Ovary (tissue), 9 donors: ENCODE results near the gene CDADC1. TPM values are rescaled to one million over a fixed set of nuclear protein-coding genes. Genes with fewer than 3 reads are reported as not detected.

ENCODE experiments used
- DNase-seq, 5 donors: peaks; one replicate each; pipeline ENCODE4 v3.0.0-alpha.2; 2019 to 2020
- H3K27ac ChIP-seq, 2 donors: fragments of 200-600 bp; one replicate each; pipeline versions ENCODE4 v1.5.1 to v1.8.0; 2019 to 2022
- H3K27me3 ChIP-seq: fragments of 200-600 bp; one replicate; pipeline ENCODE4 v1.8.0; 2022
- H3K36me3 ChIP-seq: fragments of 200-600 bp; sonication (generic); one replicate; pipeline ENCODE4 v1.5.1; 2019
- H3K4me1 ChIP-seq: one replicate; pipeline ENCODE4 v1.8.1; 2013; ENCODE audit warnings: mild to moderate bottlenecking, moderate library complexity; ENCODE audit not compliant: insufficient read depth
- H3K4me3 ChIP-seq: fragments of 200-600 bp; sonication (generic); one replicate; pipeline ENCODE4 v1.5.1; 2017
- H3K9me3 ChIP-seq, 2 donors: fragments of 200-600 bp in 1 of 2; sonication (generic) in 1 of 2; one replicate each; pipeline versions ENCODE4 v1.5.1 to v1.8.1; 2013 to 2019; ENCODE audit warnings: mild to moderate bottlenecking in 1 of 2, moderate library complexity in 1 of 2
- EP300 ChIP-seq: sonication (generic); formaldehyde crosslinking; IDR thresholded peaks from one replicate; pipeline ENCODE4 v1.6.1; 2017; ENCODE audit warnings: antibody characterized with exemption
- POLR2A ChIP-seq: fragments of 450-650 bp; IDR thresholded peaks from one replicate; pipeline ENCODE4 v1.6.1; 2017; ENCODE audit warnings: antibody characterized with exemption, mild to moderate bottlenecking, moderate library complexity
- WGBS, 3 donors: extraction: QIAGEN DNeasy Blood & Tissue Kit in 1 of 3; methylation state at CpG; one replicate each; pipeline versions ENCODE4 v1.1.5 to v1.1.7; 2013 to 2017; 5-methylcytosine and 5-hydroxymethylcytosine counted together
- intact Hi-C, 4 donors: fragments of 100-400 bp; cut with DNase I; formaldehyde crosslinking; loops; one replicate each; pipeline versions ENCODE4 v1.11.0 to v1.15.1; 2022 to 2023
- polyA plus RNA-seq, 2 donors: library from polyadenylated mRNA; stranded (reverse); fragments of 200-250 nt in 1 of 2; fragments of 350-450 nt in 1 of 2; fragmentation: Illumina TruSeq in 1 of 2; extraction: RNeasy Lipid Tissue Mini Kit (QIAGEN cat#74804) in 1 of 2; gene quantifications; one replicate each; pipeline ENCODE4 v1.2.3, GENCODE V29; 2013 to 2014
- total RNA-seq, 7 donors: library from RNA; depleted of rRNA in 2 of 7; stranded (reverse); fragments of >200 nt in 2 of 7; fragmentation: NEBNext Ultra II Directional in 3 of 7; extraction: Animal tissue kit (Norgen Biotek cat#: 25700) in 3 of 7; gene quantifications; one replicate each; pipeline versions ENCODE4 v1.1.0 to v1.2.4, GENCODE V29; 2016 to 2023
- TF ChIP-seq, protein P1 (sequence below), 3 donors: fragments of 450-650 bp in 2 of 3; fragments of 200-600 bp in 1 of 3; IDR thresholded peaks; one replicate each; pipeline versions ENCODE4 v1.5.1 to v1.8.0; 2016 to 2022; ENCODE audit warnings: antibody characterized with exemption in 3 of 3, mild to moderate bottlenecking in 1 of 3
- donor health status: DM: no; HTN: no; CAD: no; lungs with moderate emphysema.
- donor health status: DM: no; HTN: no; CAD: no.
- donor health status: Bipolar disorder and iron deficiency.
- donor health status: DM: yes; HTN: yes; CAD: no.
- donor health status: DM: no; HTN: no; CAD: no.
- donor health status: DM: yes; HTN: yes; CAD: no.

CDADC1 gene
- total and polyA plus RNA-seq, 9 donors: 7.5 to 17.9 (median 13.0) TPM

DNA sequence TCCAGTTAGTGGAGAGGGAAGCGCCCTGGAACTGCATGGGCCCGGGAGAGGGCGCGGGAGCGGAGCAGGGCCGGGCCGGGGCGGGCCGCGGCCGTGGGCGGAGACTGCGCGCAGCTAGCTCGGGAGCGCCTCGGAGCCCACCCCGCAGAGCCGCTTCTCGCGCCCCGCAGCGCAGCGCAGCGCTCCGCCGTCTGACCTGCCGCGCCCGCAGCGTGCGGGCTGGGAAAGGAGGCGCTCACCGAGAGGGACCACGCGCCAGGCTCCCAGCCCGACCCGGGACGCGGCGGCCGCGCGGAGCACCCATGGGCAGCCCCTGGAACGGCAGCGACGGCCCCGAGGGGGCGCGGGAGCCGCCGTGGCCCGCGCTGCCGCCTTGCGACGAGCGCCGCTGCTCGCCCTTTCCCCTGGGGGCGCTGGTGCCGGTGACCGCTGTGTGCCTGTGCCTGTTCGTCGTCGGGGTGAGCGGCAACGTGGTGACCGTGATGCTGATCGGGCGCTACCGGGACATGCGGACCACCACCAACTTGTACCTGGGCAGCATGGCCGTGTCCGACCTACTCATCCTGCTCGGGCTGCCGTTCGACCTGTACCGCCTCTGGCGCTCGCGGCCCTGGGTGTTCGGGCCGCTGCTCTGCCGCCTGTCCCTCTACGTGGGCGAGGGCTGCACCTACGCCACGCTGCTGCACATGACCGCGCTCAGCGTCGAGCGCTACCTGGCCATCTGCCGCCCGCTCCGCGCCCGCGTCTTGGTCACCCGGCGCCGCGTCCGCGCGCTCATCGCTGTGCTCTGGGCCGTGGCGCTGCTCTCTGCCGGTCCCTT, 27.5 kb upstream of the CDADC1 start, which contains the start of gene MLNR:
TSS of gene MLNR (plus strand) at position 303 of the 820 bp plus-strand sequence. CDS start at position 303, 0 bp downstream.
- no peaks in the 10 kb centered on the region for H3K27me3 ChIP-seq
- peak in 2 of 5 donors; percentile 33 to 49 for DNase-seq
- 1 to 3% (median 2%) methylated on average over 29 to 111 of the region's 111 CpGs for WGBS, 3 donors

DNA sequence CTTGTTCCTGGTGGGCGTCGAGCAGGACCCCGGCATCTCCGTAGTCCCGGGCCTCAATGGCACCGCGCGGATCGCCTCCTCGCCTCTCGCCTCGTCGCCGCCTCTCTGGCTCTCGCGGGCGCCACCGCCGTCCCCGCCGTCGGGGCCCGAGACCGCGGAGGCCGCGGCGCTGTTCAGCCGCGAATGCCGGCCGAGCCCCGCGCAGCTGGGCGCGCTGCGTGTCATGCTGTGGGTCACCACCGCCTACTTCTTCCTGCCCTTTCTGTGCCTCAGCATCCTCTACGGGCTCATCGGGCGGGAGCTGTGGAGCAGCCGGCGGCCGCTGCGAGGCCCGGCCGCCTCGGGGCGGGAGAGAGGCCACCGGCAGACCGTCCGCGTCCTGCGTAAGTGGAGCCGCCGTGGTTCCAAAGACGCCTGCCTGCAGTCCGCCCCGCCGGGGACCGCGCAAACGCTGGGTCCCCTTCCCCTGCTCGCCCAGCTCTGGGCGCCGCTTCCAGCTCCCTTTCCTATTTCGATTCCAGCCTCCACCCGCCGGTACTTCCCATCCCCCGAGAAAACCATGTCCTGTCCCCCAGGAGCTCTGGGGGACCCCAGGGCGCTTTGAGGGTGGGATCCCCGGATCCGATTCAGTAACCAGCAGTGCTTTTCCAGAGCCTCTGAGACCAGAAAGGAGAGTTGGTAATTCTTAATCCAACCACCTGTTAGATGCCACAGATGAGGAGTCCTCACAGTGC, 26.7 kb upstream of the CDADC1 start:
- H3K27ac ChIP-seq: no peak overlapping the region
- H3K27me3 ChIP-seq: no peaks in the 10 kb centered on the region
- H3K4me3 ChIP-seq: no peak overlapping the region
- TF ChIP-seq POLR2A: no peak
- TF ChIP-seq, protein P1, sequence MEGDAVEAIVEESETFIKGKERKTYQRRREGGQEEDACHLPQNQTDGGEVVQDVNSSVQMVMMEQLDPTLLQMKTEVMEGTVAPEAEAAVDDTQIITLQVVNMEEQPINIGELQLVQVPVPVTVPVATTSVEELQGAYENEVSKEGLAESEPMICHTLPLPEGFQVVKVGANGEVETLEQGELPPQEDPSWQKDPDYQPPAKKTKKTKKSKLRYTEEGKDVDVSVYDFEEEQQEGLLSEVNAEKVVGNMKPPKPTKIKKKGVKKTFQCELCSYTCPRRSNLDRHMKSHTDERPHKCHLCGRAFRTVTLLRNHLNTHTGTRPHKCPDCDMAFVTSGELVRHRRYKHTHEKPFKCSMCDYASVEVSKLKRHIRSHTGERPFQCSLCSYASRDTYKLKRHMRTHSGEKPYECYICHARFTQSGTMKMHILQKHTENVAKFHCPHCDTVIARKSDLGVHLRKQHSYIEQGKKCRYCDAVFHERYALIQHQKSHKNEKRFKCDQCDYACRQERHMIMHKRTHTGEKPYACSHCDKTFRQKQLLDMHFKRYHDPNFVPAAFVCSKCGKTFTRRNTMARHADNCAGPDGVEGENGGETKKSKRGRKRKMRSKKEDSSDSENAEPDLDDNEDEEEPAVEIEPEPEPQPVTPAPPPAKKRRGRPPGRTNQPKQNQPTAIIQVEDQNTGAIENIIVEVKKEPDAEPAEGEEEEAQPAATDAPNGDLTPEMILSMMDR (IDR thresholded peaks at IDR 0.05): no peak
- TF ChIP-seq EP300: no peak
- no peaks in the 10 kb centered on the region for H3K9me3 ChIP-seq
- intact Hi-C loops: no loop called here
- DNase-seq: no peak
- H3K4me1 ChIP-seq: peaks cover 2% of the 10 kb centered on the region
- H3K36me3 ChIP-seq: no peaks in the 10 kb centered on the region
- WGBS, 3 donors: 4 to 7% (median 5%) methylated on average over 69 to 73 of the region's 73 CpGs

More for the DNA sequence above, 27.5 kb upstream of the CDADC1 start, which contains the start of gene MLNR:
- H3K4me3 ChIP-seq: peak within 1 kb of the TSS; percentile 30
- TF ChIP-seq, protein P1 (IDR thresholded peaks at IDR 0.05): peak in 1 of 3 donors; percentile 10
- no peak for TF ChIP-seq POLR2A
- no peaks in the 10 kb centered on the region for H3K9me3 ChIP-seq
- no peak within 1 kb of the TSS for H3K27ac ChIP-seq
- H3K36me3 ChIP-seq: no peaks in the 10 kb centered on the region
- peaks cover 2% of the 10 kb centered on the region for H3K4me1 ChIP-seq
- intact Hi-C loops: no loop called here

DNA sequence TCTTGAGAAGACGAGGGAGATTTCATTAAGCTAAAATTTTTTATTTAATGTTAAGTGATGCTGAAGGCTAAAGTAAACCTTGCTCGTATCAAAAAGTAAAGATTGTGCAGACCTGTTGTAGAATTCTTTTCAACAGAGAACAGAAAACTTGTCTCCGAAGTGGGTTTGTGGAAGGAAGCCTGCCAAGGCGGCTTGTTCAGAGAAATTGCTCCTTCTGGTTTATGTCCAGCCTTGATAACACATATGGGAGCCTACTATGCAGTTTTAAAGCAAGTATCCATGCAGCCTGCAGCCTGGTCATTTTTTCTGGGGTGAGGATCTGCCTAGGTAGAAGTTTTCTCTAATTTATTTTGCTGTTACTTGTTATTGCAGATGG, 26.1 kb upstream of the CDADC1 start:
- intact Hi-C loops: no loop called here

More for the DNA sequence above, 26.1 kb upstream of the CDADC1 start:
- 54 to 73% (median 67%) methylated on average over 4 of the region's 4 CpGs for WGBS, 3 donors
- Histone ChIP-seq H3K9me3 (no peaks in the 10 kb centered on the region), H3K36me3 (no peaks in the 10 kb centered on the region), H3K27ac (no peak overlapping the region), H3K27me3 (no peaks in the 10 kb centered on the region), H3K4me3 (no peak overlapping the region), H3K4me1 (peaks cover 2% of the 10 kb centered on the region)
- TF ChIP-seq POLR2A: no peak
- TF ChIP-seq, protein P1 (IDR thresholded peaks at IDR 0.05): no peak
- TF ChIP-seq EP300: no peak
- DNase-seq: no peak
